Cardiac septum (tissue), 1 donor: ENCODE data around the gene LDLRAD3. TPM values are rescaled to one million over a fixed set of nuclear protein-coding genes. Genes with fewer than 3 reads are reported as not detected.

Experiments
- DNase-seq: peaks from one replicate; pipeline ENCODE4 v3.0.0-alpha.2; 2020; ENCODE audit warnings: low spot score
- intact Hi-C: fragments of 100-400 bp; cut with DNase I; formaldehyde crosslinking; loops from one replicate; pipeline ENCODE4 v1.14.0; 2022
- total RNA-seq: library from RNA; stranded (reverse); fragmentation: NEBNext Ultra II Directional; extraction: Animal tissue kit (Norgen Biotek cat#: 25700); gene quantifications from one replicate; pipeline ENCODE4 v1.2.1, GENCODE V29; 2021
- donor health status: DM: no; HTN: no; CAD: no.

The LDLRAD3 gene
- total RNA-seq, 1 donor from 2014 or later = 4.4 TPM

DNA sequence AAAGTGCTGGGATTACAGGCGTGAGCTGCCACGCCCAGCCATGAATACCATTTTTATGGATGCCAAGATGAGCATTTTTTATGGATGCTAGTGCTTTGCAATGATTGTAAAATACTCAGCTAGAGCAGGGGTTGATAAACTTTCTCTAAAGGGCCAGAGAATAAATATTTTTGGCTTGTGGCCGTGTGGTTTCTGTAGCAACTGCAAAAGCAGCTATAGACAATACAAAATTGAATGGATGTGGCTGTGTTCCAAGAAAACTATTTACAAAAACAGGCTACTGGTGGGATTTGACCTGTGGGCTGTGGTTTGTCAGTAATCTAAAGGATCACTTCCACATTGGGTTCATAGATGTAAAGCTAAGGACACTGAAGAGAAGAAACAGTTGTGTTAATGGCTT lies 289.3 kb downstream of the LDLRAD3 start:
- DNase-seq = no peak
- intact Hi-C loops = no loop called here

DNA sequence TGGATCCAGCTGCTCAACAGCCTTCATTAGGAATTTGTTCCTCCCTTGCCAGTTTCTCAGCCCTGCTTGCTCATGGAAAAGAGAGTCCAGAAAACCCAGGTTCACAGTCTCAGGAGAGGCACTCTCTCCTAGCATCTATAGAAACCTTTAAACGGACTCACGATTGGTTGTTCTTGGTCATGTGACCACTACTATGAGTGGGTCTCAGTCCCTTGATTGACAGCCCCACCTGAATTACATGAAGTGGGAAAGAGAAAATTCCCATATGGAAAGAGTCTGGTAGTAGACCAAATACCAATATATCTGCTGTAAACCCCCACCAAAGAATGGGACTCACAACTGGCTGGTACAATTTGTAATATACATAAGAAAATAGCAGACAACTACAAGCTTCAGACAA lies 291.0 kb downstream of the LDLRAD3 start:
- intact Hi-C loops = no loop called here
- no peak for DNase-seq

DNA sequence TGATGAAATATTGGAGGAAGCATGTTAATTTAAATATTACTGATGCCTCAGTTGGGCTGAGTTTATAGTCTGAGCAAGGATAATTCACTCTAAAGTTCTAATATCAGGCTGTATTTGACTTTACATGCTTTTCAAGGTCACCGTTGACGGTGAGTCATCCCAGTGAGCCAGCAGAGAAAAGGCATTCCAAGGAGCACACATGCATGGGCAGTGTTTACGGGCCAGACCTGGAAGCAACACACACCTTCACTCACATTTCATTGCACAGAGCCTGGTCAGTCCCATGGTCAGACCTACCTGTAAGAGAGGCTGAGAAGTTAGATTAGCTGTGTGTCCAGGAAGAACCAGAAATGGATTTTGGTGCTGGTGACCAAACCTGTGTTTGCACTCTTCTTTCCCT lies 291.9 kb downstream of the LDLRAD3 start:
- DNase-seq = no peak
- intact Hi-C loops = no loop called here

DNA sequence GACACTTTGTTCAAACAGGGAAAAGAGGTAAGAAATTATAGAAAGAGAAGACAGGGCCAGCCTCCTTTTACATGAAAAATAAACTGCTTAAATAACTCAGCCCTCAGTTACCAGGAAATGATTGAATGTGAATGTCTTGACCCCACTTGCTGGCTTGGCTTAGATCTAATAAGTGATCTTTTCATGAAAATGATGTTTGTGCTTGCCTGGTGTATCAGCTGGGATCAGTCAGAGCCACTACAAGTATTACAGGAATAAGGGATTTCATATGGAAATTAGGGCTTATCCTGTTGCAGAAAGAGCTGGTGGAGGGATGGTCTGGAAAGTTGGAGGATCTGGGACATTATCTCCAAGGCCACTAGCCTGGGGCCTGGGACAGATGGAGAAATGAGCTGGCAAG lies 293.5 kb downstream of the LDLRAD3 start:
- DNase-seq = no peak
- intact Hi-C loops = no loop called here

DNA sequence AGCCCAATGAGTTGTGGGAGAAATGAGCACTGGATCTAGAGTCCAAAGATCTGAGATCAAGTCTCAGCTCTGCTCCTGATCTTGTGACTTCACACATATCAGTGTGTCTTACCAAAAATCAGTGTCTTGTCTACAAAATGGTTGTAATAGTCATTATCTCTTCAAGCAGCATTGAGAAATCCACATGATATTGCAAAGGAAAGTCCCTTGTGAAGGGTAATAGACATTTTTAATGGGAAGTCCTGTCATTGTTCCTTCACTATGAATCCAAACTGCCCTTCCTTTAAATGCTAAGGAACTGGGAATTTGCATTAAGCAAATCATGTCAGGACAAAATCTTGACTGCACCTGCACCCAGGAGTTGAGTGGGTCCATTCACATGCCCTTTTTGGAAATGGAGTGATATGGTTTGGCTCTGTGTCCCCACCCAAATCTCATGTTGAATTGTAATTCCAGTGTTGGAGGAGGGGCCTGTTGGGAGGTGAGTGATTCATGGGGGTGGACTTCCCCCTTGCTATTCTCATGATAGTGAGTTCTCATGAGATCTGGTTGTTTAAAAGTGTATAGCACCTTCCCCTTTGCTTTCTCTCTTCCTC lies 294.3 kb downstream of the LDLRAD3 start:
- intact Hi-C loops = no loop called here
- no peak for DNase-seq

DNA sequence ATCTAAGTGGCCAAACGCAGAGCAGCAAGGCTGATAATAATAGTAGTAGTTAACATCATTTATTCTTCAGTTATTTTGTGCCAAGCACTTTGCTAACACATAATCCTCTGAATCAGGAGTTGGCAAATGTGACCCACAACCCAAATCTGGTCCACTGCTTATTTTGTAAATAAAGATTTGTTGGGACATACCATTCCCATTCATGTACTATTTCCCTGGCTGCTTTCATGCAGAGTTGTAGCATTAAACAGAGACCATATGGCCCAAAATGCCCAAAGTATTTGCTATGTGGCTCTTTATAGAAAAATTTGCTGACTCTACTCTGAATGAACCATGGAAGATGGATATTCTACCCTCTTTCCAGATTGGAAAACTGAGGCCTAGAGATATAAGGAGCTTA lies 295.0 kb downstream of the LDLRAD3 start:
- intact Hi-C loops = no loop called here

DNA sequence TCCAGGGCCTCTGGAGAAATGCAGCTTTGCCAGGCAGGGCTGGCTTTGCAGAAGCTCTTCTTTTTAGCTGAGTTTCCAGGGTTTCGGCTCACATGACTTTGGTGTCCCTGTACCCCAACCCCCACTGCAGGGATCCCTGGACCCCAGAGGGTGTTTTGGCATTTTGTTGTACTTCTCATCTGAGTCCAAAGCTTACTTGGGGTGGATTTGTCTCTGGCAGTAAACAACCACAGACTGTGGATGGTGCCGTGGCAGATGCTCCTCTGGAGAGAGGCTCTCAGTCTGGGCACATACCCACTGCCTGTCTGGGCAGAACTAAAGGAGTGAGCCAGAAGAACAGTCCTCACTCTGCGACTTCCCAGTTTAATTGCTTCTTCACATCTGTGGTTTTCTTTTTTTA lies 295.8 kb downstream of the LDLRAD3 start:
- intact Hi-C loops = no loop called here
- no peak for DNase-seq

More for the DNA sequence above, 295.0 kb downstream of the LDLRAD3 start:
- no peak for DNase-seq

DNA sequence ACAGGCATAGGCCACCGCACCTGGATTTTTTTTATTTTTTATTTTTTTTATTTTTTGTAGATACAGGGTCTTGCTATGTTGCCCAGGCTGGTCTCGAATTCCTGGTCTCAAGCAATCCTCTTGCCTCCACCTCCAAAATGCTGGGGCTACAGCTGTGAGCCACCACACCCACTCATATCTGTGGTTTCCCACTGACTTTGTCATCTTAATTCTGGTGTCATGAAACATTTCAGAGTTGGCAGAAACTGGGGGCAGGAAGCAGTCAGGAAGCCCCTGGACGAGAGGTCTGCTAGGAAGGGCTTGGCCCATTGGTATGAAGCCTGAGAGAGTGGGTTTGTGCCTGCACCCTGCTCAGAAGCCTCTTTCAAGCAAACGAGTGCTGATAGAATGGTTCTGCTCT lies 296.3 kb downstream of the LDLRAD3 start:
- no peak for DNase-seq
- intact Hi-C loops = no loop called here

DNA sequence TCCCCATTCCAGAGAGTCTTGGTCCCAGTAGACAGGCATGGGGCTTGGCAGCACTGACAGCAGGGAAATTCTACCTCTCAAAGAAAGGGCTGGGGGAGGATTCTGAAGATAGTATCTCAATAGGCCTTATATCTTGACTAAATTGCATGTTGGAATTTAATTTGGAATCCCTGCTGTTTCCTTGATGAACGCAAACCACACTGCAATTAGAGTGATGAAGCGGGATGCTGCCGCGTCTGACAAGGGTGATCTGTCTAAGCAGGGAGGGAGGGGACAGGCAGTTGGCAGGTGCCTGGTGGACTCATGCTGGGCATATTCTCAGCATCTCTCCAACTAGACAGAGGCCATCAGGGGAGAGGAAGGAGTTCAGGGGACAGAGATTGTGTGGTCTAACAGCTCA lies 296.9 kb downstream of the LDLRAD3 start:
- intact Hi-C loops = no loop called here
- no peak for DNase-seq

DNA sequence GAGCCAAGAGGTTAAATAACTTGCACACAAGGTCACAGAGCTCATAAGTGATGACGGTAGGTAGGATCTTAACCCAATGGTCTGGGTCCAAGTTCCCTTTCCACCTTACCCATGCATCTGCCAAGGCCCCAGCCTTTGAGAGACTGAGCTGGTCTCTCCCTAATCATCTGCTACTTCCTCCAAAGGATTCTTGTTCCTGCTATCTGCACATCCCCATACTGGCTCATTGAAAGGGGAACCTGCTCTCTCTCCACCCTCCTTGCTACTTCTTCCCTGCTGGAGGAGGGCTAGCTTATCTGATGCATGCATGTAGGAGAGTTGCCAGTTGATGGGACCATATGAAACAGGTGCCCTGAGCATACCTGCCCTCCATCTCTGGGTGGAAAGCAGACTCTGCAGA lies 297.6 kb downstream of the LDLRAD3 start:
- no peak for DNase-seq
- intact Hi-C loops = no loop called here

DNA sequence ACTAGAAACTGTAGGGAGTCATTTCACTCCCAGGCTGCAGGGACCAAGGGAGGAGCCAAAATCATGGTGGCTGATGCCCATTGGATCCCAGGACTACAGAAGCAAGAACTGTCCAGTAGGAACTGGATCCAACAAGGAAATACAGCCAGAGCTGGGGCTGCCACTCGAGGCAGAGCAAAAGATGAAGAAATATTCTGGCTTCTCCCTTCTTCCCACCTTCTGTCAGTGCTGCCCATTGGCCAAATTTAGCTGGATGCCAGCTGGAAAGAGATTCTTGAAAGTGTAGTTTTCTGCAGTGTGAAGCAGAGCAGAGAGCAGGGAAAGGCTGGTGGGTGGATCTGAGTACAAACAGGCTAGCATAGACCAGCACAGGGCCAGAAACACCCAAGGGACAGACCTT lies 299.8 kb downstream of the LDLRAD3 start:
- DNase-seq = no peak
- intact Hi-C loops = no loop called here

DNA sequence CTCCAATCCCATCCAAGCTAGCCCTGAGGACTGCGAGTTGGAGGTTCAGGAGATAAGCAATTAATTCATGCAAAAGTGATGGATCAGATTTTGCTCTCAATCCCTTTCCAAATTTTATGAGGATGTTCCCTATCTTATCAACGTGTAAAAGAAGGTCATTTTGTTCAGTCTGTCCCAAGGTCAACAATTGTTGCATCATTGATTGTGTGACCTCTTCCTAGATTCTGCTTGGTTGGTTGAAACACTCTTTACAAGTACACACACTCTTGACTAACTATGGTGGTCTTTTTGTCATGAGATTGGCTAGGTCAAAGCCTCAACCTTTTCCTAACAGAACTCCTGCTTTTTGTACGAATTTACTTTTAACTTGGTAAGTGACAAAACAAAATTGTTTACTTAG lies 303.6 kb downstream of the LDLRAD3 start:
- intact Hi-C loops = no loop called here
- peak; percentile 29 for DNase-seq

DNA sequence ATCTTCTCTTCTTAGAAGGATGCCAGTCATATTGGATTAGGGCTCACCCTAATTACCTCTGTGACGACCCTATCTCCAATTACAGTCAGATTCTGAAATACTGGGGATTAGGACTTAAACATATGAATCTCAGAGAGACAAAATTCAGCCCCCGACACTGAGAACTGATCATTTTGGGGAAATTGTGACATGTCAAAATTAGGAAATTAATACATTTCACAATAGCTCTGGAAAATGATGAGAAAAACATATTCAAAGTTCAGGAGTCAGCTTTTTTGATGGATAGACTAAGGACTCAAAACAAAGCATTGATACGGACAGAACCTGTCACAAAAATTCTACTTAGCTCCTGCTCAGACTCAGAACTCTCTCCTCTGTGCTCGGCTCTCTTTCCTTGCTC lies 304.6 kb downstream of the LDLRAD3 start:
- intact Hi-C loops = no loop called here
- no peak for DNase-seq

DNA sequence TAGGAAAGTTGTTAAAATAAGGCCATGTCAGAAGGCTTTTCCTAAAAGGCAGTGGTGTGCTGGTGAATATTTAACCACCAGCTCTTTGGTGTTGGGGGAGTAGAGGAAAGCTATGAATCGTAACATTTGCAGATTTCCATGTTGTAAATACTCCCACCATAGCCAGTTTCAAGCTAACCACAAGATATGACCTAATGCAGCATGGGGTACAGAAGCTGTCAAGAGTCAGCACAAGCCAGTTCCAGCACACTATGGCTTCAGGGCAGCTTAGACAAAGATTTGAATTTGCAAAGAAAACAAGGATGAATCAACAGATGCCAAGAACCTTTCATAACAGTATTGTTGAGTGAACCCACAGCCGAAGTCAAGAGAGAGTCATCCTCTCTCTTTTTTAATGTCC lies 305.4 kb downstream of the LDLRAD3 start:
- intact Hi-C loops = no loop called here
- no peak for DNase-seq

DNA sequence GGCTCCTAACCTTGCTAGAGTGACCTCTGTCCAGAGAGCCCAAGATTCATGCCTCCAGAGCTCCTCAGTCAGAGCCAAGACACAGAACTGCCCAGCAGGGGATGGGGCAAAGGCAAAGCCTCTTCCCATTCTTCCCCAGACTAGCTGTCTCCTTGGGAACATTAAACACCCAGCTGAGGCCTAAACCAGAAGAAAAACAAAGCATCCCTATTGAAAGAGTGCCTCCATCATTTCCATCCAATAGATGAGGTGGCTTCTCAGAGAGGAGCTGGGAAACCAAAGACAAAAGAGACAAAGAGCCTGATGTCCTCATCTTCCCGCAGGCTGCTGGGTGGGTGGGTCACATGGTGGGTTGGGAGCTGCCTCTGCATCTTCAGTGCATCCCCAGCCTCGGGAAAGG lies 308.0 kb downstream of the LDLRAD3 start:
- DNase-seq = peak; percentile 39
- intact Hi-C loops = no loop called here

DNA sequence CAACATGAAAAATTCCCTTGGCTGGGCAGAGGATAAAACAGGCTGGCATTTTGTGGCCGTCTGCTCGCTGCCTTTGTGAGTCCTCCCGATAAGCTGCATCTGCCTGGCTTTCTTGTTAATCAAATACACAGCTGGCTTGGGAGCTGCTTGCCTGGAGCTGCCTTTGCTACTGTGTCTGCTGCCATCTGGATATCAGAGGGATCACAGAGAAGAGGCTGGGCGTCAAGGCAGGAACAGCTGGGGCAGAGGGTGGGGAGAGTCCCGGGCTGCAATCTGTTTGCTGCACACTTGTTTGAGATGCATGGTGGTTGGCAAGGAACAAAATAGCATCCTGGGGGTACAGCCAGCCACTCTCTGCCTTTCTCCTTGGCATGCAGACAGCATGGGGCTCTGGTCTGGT lies 309.4 kb downstream of the LDLRAD3 start:
- intact Hi-C loops = no loop called here
- no peak for DNase-seq

DNA sequence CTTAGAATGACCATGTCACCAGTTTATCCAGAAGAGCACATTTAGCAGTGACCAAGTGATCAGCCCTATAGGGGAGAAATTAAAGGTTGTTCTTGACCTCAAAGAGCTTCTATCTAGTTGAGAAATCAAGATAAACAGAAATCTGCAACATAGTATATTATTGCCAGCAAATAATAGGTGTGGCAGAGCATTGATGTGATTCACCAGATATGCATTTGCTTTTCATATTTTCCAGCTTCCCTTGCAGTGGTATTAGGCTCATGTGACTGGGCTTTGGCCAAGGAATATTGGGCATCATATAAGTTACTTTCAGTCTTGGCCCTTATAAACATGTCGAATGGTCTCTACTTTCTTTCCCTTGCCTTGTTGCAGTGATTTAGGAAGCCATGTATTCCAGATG lies 310.9 kb downstream of the LDLRAD3 start:
- intact Hi-C loops = loop anchor here (5.0 kb wide), 2 partner anchors 212 to 637 kb away; partner anchors contain the start of gene FJX1
- DNase-seq = no peak

DNA sequence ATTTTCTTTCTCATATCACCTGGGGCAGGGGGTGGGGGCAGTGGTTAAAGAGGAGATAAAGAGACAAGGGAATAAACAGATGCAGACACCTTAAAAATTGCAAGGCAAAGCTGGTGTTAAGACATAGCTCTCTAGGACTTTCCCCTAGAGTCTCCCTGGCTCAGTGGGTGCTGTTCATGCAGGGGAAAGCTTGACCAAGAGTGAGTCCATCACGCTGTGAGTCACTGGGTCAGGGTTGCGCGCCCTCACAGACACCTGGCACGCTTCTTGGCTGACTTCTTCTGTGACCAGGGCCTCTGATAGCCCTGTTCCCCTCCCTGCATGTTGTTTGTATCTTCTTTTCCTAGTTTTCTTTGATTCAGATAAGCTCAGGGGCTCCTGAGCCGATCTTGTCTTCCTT lies 313.5 kb downstream of the LDLRAD3 start:
- intact Hi-C loops = loop anchor here (5.0 kb wide), 2 partner anchors 215 to 640 kb away; partner anchors contain the start of gene FJX1
- DNase-seq = no peak

DNA sequence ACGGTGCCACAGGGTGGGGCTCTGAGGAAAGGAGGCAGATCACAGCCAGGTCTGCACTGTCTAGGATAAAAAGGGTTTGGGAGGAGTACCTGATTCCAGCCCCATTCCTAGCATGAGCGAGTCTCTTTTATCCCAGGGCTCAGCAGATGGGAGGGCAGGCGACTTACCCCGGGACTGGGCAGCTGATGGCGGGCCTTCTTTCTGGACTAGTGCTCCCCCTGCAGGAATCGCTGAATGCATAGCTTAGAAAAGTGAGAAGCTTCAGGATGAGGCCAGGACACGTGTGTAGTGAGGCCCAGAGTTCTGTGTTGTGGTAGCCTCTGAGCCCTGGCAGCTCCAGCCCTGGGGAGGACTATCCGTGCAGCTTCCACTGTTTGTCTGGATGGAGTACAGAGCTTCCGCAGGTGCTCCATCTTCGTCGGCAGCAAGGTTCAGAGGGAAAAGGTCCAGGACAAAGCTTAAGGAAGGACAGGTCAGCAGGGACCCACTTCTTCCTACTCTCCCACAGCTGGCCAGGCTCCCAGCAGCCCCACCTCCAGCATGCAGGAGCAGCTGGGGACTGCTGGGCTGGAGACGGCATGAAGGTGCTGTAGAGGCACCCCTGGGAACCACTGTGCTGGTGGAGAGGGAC lies 315.0 kb downstream of the LDLRAD3 start:
- intact Hi-C loops = loop anchor here (5.0 kb wide), 2 partner anchors 217 to 642 kb away; partner anchors contain the start of gene FJX1
- DNase-seq = no peak

DNA sequence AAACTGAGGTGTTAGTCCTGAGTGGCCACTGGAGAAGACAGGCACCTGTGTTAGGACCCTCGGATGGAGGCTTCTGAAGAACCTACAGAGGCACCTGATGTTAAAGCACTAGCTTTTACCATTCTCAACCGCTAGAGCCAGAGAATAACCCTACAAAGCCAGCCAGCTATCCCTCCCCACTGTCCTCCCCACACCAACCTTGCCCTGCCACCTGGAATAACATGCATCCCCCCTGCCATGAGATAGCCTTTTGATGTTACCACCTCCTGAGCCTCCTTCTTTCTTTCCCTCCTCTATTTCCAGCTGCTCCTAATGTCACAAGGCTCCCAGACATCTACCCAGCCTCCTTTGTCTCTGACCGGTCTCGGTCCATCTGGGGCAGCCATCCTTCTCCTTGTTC lies 317.2 kb downstream of the LDLRAD3 start:
- no peak for DNase-seq
- intact Hi-C loops = loop anchor here (5.0 to 10.0 kb wide), 2 partner anchors 126 to 774 kb away; no protein-coding TSS in a partner anchor
